Stimulated activated CD4-positive, alpha-beta T cell treated with anti-CD3 and anti-CD28 coated beads, Interleukin-4, amount 100 ng/mL, for 4 hours (primary cell): ENCODE results near the gene LSM12.
A peak's percentile ranks its signal among the peaks of the same experiment; 100 is the strongest.
"Not testable (repeated sequence)": the region's sequence is repeated elsewhere in the genome, so short reads cannot be mapped to it uniquely, and the experiment has no call there.

Source experiments
- DNase-seq, 2 experiments: peaks; one replicate each; pipeline ENCODE4 v3.0.0-alpha.2; 2020

The LSM12 gene

GRCh38 chr17:44066204-44066930 lies at the start of gene LSM12:
LSM12 (minus strand) TSS chr17:44066671; CDS start chr17:44066587, 84 bp downstream.
- DNase-seq = peak; percentile 87 to 92

GRCh38 chr17:44115585-44116415 lies 49.3 kb upstream of the LSM12 start:
- DNase-seq = no peak

- DNase-seq = no peak
These were observed 47.7 kb upstream of the LSM12 start for GRCh38 chr17:44113868-44114840.

- DNase-seq = no peak
These were observed 46.9 kb upstream of the LSM12 start for GRCh38 chr17:44113382-44113781.

GRCh38 chr17:44112284-44113280 lies 46.1 kb upstream of the LSM12 start:
- DNase-seq = no peak

GRCh38 chr17:44111777-44112176 lies 45.3 kb upstream of the LSM12 start:
- DNase-seq = no peak

GRCh38 chr17:44110823-44111633 lies 44.6 kb upstream of the LSM12 start:
- DNase-seq = peak; percentile 40 to 57

- no peak for DNase-seq
These were observed 43.7 kb upstream of the LSM12 start for GRCh38 chr17:44110011-44110686.

GRCh38 chr17:44109312-44109630 lies 42.8 kb upstream of the LSM12 start:
- DNase-seq = no peak

GRCh38 chr17:44108440-44109311 lies 42.2 kb upstream of the LSM12 start:
- no peak for DNase-seq

GRCh38 chr17:44106801-44107200 lies 40.3 kb upstream of the LSM12 start:
- DNase-seq = no peak

GRCh38 chr17:44105941-44106340 lies 39.5 kb upstream of the LSM12 start:
- DNase-seq = no peak

GRCh38 chr17:44105483-44105882 lies 39.0 kb upstream of the LSM12 start:
- no peak for DNase-seq

GRCh38 chr17:44102849-44103622 lies 36.6 kb upstream of the LSM12 start:
- no peak for DNase-seq

GRCh38 chr17:44101858-44102257 lies 35.4 kb upstream of the LSM12 start:
- not testable (repeated sequence) for DNase-seq

GRCh38 chr17:44097110-44097958 lies 30.9 kb upstream of the LSM12 start:
- no peak for DNase-seq
